SK-N-SH treated with all-trans-retinoic acid at 6 μM for 48 hours (cell line): ENCODE measurements around the gene MED27.

Experiments used
- ATAC-seq: fragments of 200-7000 bp; cut with Tn5 transposase; 3 replicates; pipeline ENCODE4 v1.9.1; 2020; ENCODE audit warnings: mild to moderate bottlenecking, moderate library complexity
- ARNTL ChIP-seq: fragments of 450-650 bp; formaldehyde crosslinking; IDR thresholded peaks from 2 replicates; pipeline ENCODE4 v1.5.0; 2020; ENCODE audit warnings: low read depth, mild to moderate bottlenecking, moderate library complexity, borderline replicate concordance
- BACH2 ChIP-seq: fragments of 250-450 bp; sonication (Bioruptor Pico); IDR thresholded peaks from 2 replicates; pipeline ENCODE4 v1.9.0; 2021; ENCODE audit warnings: mild to moderate bottlenecking, borderline replicate concordance
- CREB5 ChIP-seq: fragments of 250-450 bp; sonication (Bioruptor Pico); IDR thresholded peaks from 2 replicates; pipeline ENCODE4 v1.5.1; 2020; ENCODE audit warnings: low read depth, mild to moderate bottlenecking, moderate library complexity
- CSDC2 ChIP-seq: fragments of 250-450 bp; sonication (Bioruptor Pico); IDR thresholded peaks from 2 replicates; pipeline ENCODE4 v1.5.0; 2020; ENCODE audit warnings: mild to moderate bottlenecking, moderate library complexity
- ESRRG ChIP-seq: fragments of 250-450 bp; sonication (Bioruptor Pico); IDR thresholded peaks from 2 replicates; pipeline ENCODE4 v1.6.1; 2021; ENCODE audit warnings: mild to moderate bottlenecking
- GLIS3 ChIP-seq: fragments of 250-450 bp; sonication (Bioruptor Pico); IDR thresholded peaks from 2 replicates; pipeline ENCODE4 v1.5.0; 2020; ENCODE audit warnings: mild to moderate bottlenecking, moderate library complexity
- ISL1 ChIP-seq: fragments of 250-450 bp; sonication (Bioruptor Pico); IDR thresholded peaks from 2 replicates; pipeline ENCODE4 v2.1.2; 2022; ENCODE audit warnings: mild to moderate bottlenecking, moderate library complexity
- OSR1 ChIP-seq: fragments of 250-450 bp; sonication (Bioruptor Pico); IDR thresholded peaks from 2 replicates; pipeline ENCODE4 v1.8.0; 2022; ENCODE audit warnings: moderate library complexity, mild to moderate bottlenecking, inconsistent platforms
- PATZ1 ChIP-seq: fragments of 250-450 bp; sonication (Bioruptor Pico); IDR thresholded peaks from 2 replicates; pipeline ENCODE4 v1.8.0; 2020; ENCODE audit warnings: mild to moderate bottlenecking, moderate library complexity, borderline replicate concordance
- POU6F1 ChIP-seq: fragments of 250-450 bp; sonication (Bioruptor Pico); IDR thresholded peaks from 2 replicates; pipeline ENCODE4 v1.8.0; 2021; ENCODE audit warnings: low read depth, mild to moderate bottlenecking, moderate library complexity, borderline replicate concordance
- PPARA ChIP-seq: fragments of 250-450 bp; sonication (Bioruptor Pico); IDR thresholded peaks from 2 replicates; pipeline ENCODE4 v1.5.0; 2020; ENCODE audit warnings: mild to moderate bottlenecking, borderline replicate concordance
- RARB ChIP-seq: fragments of 250-450 bp; sonication (Bioruptor Pico); IDR thresholded peaks from 2 replicates; pipeline ENCODE4 v1.8.0; 2021; ENCODE audit warnings: mild to moderate bottlenecking, moderate library complexity
- SNAI2 ChIP-seq: fragments of 250-450 bp; sonication (Bioruptor Pico); IDR thresholded peaks from 2 replicates; pipeline ENCODE4 v1.5.0; 2020; ENCODE audit warnings: mild to moderate bottlenecking, moderate library complexity
- TCF4 ChIP-seq: fragments of 250-450 bp; sonication (Bioruptor Pico); IDR thresholded peaks from 2 replicates; pipeline ENCODE4 v1.8.0; 2021; ENCODE audit warnings: mild to moderate bottlenecking, moderate library complexity, borderline replicate concordance
- TOX ChIP-seq: fragments of 250-450 bp; sonication (Bioruptor Pico); IDR thresholded peaks from 2 replicates; pipeline ENCODE4 v1.8.0; 2021; ENCODE audit warnings: mild to moderate bottlenecking, moderate library complexity, borderline replicate concordance
- TSHZ2 ChIP-seq: fragments of 250-450 bp; sonication (Bioruptor Pico); IDR thresholded peaks from 2 replicates; pipeline ENCODE4 v1.5.0; 2020; ENCODE audit warnings: mild to moderate bottlenecking, moderate library complexity
- ZC3H10 ChIP-seq: fragments of 250-450 bp; sonication (Bioruptor Pico); IDR thresholded peaks from 2 replicates; pipeline ENCODE4 v1.5.1; 2021; ENCODE audit warnings: mild to moderate bottlenecking, moderate library complexity
- ZFP3 ChIP-seq: fragments of 250-450 bp; sonication (Bioruptor Pico); IDR thresholded peaks from 2 replicates; pipeline ENCODE4 v1.5.0; 2020; ENCODE audit warnings: mild to moderate bottlenecking, moderate library complexity
- ZFP30 ChIP-seq: fragments of 450-650 bp; formaldehyde crosslinking; IDR thresholded peaks from 2 replicates; pipeline ENCODE4 v1.5.0; 2022; ENCODE audit warnings: mild to moderate bottlenecking, moderate library complexity
- ZNF565 ChIP-seq: fragments of 450-650 bp; formaldehyde crosslinking; conservative IDR thresholded peaks from 2 replicates; pipeline ENCODE4 v1.5.0; 2020; ENCODE audit warnings: low read depth, mild to moderate bottlenecking, moderate library complexity
- ZNF70 ChIP-seq: fragments of 450-650 bp; formaldehyde crosslinking; IDR thresholded peaks from 2 replicates; pipeline ENCODE4 v1.5.0; 2020; ENCODE audit warnings: mild to moderate bottlenecking, moderate library complexity
- ZNF8 ChIP-seq: fragments of 450-650 bp; formaldehyde crosslinking; IDR thresholded peaks from 2 replicates; pipeline ENCODE4 v1.5.0; 2020; ENCODE audit warnings: mild to moderate bottlenecking, moderate library complexity

Gene MED27

DNA sequence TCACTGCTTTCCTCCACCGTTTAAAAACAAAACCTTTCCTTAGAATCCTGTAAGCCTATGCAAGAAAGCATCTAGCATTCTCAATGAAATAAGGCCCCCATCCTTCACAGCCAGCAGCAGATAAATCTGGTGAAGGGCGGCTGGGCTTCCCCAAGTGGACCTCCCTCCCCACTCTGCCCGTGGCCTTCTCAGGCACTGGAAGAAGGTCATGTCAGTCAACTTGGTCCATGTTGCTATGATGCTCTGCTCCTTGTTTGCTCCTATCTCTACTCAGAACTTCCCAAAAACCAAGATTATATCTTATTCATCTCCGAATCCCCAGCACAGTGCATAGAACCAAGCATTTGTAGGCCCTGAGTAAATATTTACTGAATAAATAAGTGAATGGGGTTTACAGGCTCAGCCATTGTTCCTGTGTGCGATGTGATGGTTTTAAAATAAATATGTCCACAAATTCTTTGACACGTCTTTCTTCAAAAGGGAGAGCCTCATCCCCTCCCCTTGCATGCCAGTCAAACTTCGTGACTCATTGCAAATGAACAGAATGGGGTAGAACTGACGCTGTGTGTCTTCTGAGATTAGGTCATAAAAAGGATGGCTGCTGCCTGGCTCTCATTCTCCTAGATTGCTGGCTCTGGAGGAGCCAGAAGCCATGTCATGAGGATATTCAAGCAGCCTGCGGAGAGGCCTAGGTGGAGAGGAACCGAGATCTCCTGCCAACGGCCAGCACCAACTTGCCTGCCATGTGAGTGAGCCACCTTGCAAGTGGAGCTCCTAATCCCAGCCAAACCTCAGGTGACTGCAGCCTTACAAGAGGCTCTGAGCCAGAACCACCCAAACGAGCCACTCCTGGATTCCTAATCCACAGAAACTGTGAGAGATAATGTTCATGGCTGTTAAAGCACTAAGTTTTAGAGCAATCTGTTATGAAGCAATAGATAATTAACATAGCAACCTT, 70.5 kb downstream of the MED27 start:
- TF ChIP-seq TCF4 (CRISPR knock-in tag) = no peak
- TF ChIP-seq ZC3H10 (CRISPR knock-in tag) = no peak
- no peak for TF ChIP-seq SNAI2 (CRISPR knock-in tag)
- TF ChIP-seq BACH2 (CRISPR knock-in tag) = no peak
- TF ChIP-seq POU6F1 (CRISPR knock-in tag) = no peak
- no peak for TF ChIP-seq ESRRG (CRISPR knock-in tag)
- TF ChIP-seq CREB5 = no peak
- TF ChIP-seq ZNF565 = no peak
- no peak for TF ChIP-seq ZNF8
- TF ChIP-seq ZFP3 (CRISPR knock-in tag) = no peak
- no peak for TF ChIP-seq CSDC2
- ATAC-seq = peak; percentile 37; the same call in 2 of the 3 replicates

- ATAC-seq = peak; percentile 93
Observed at GRCh38 chr9:132008184-132008803, 71.4 kb downstream of the MED27 start.

More at GRCh38 chr9:132008184-132008803, 71.4 kb downstream of the MED27 start:
- TF ChIP-seq RARB (CRISPR knock-in tag) (no peak), CREB5 (no peak), GLIS3 (CRISPR knock-in tag) (no peak), TOX (CRISPR knock-in tag) (no peak), ESRRG (CRISPR knock-in tag) (no peak), ZNF70 (CRISPR knock-in tag) (no peak), TCF4 (CRISPR knock-in tag) (no peak), ZC3H10 (CRISPR knock-in tag) (no peak), OSR1 (CRISPR knock-in tag) (no peak), SNAI2 (CRISPR knock-in tag) (no peak), TSHZ2 (CRISPR knock-in tag) (no peak), ZNF8 (no peak), ISL1 (CRISPR knock-in tag) (no peak), BACH2 (CRISPR knock-in tag) (no peak), PATZ1 (no peak), POU6F1 (CRISPR knock-in tag) (no peak), ARNTL (CRISPR knock-in tag) (no peak), ZFP30 (CRISPR knock-in tag) (no peak), ZNF565 (no peak), PPARA (CRISPR knock-in tag) (no peak)
